HepG2 (cell line): ENCODE measurements around the gene RABL6. TPM values are rescaled to one million over a fixed set of nuclear protein-coding genes. Genes with fewer than 3 reads are reported as not detected.

Source experiments
- AKAP8 ChIP-seq: sonication (generic); formaldehyde crosslinking; IDR thresholded peaks from 2 replicates; pipeline ENCODE4 v1.5.1; 2020; ENCODE audit warnings: mild to moderate bottlenecking, missing genetic modification reagents
- ARID4A ChIP-seq: sonication (generic); formaldehyde crosslinking; IDR thresholded peaks from 2 replicates; pipeline ENCODE4 v1.5.0; 2020; ENCODE audit warnings: mild to moderate bottlenecking, missing genetic modification reagents, borderline replicate concordance
- ATF6 ChIP-seq: sonication (generic); formaldehyde crosslinking; conservative IDR thresholded peaks from 2 replicates; pipeline ENCODE4 v1.4.0; 2020; ENCODE audit warnings: missing genetic modification reagents
- E2F5 ChIP-seq: sonication (generic); formaldehyde crosslinking; conservative IDR thresholded peaks from 2 replicates; pipeline ENCODE4 v1.4.0; 2020; ENCODE audit warnings: missing genetic modification reagents
- FOXM1 ChIP-seq: sonication (generic); formaldehyde crosslinking; IDR thresholded peaks from 2 replicates; pipeline ENCODE4 v1.5.0; 2020; ENCODE audit warnings: missing genetic modification reagents
- GATA4 ChIP-seq: sonication (generic); IDR thresholded peaks from 2 replicates; pipeline ENCODE4 v1.6.1; 2016; ENCODE audit warnings: antibody characterized with exemption, low read depth, borderline replicate concordance
- ONECUT2 ChIP-seq: sonication (generic); formaldehyde crosslinking; IDR thresholded peaks from 2 replicates; pipeline ENCODE4 v1.4.0; 2020; ENCODE audit warnings: missing genetic modification reagents
- PAF1 ChIP-seq: IDR thresholded peaks from 2 replicates; pipeline ENCODE4 v1.6.1; 2016; ENCODE audit warnings: missing genetic modification reagents, missing compliant biosample characterization
- SALL1 ChIP-seq: sonication (generic); formaldehyde crosslinking; IDR thresholded peaks from 2 replicates; pipeline ENCODE4 v1.8.0; 2022; ENCODE audit warnings: mild to moderate bottlenecking, missing genetic modification reagents
- SAP130 ChIP-seq: IDR thresholded peaks from 2 replicates; pipeline ENCODE4 v1.6.1; 2016; ENCODE audit warnings: low read depth
- SIN3B ChIP-seq: fragments of 150-350 bp; IDR thresholded peaks from 2 replicates; pipeline ENCODE4 v1.6.1; 2014; ENCODE audit warnings: low read length
- TCF12 ChIP-seq, 2 experiments: fragments of 450-650 bp in 1 of 2; sonication (generic) in 1 of 2; formaldehyde crosslinking in 1 of 2; IDR thresholded peaks; 2 replicates each; pipeline versions ENCODE4 v1.6.1 to v1.8.0; 2017 to 2022; ENCODE audit warnings: antibody characterized with exemption in 1 of 2, mild to moderate bottlenecking in 1 of 2, missing genetic modification reagents in 1 of 2, moderate library complexity in 1 of 2
- YEATS4 ChIP-seq: sonication (generic); formaldehyde crosslinking; IDR thresholded peaks from 2 replicates; pipeline ENCODE4 v1.4.0; 2020; ENCODE audit warnings: missing genetic modification reagents, borderline replicate concordance
- ZBTB14 ChIP-seq: sonication (generic); formaldehyde crosslinking; IDR thresholded peaks from 2 replicates; pipeline ENCODE4 v1.4.0; 2020; ENCODE audit warnings: missing genetic modification reagents
- ZBTB34 ChIP-seq: sonication (generic); formaldehyde crosslinking; IDR thresholded peaks from 2 replicates; pipeline ENCODE4 v1.8.0; 2022; ENCODE audit warnings: mild to moderate bottlenecking, missing genetic modification reagents
- ZFP36L2 ChIP-seq: sonication (generic); formaldehyde crosslinking; IDR thresholded peaks from 2 replicates; pipeline ENCODE4 v1.4.0; 2020; ENCODE audit warnings: missing genetic modification reagents
- ZFP41 ChIP-seq: sonication (generic); formaldehyde crosslinking; IDR thresholded peaks from 2 replicates; pipeline ENCODE4 v1.4.0; 2020; ENCODE audit warnings: mild to moderate bottlenecking, missing genetic modification reagents, borderline replicate concordance
- ZNF501 ChIP-seq: sonication (generic); formaldehyde crosslinking; IDR thresholded peaks from 2 replicates; pipeline ENCODE4 v1.5.1; 2020; ENCODE audit warnings: mild to moderate bottlenecking, moderate library complexity, missing genetic modification reagents
- ZNF83 ChIP-seq: sonication (generic); formaldehyde crosslinking; IDR thresholded peaks from 2 replicates; pipeline ENCODE4 v1.4.0; 2020; ENCODE audit warnings: missing genetic modification reagents, mild to moderate bottlenecking, borderline replicate concordance
- ZSCAN29 ChIP-seq: sonication (generic); formaldehyde crosslinking; conservative IDR thresholded peaks from 2 replicates; pipeline ENCODE4 v1.4.0; 2020; ENCODE audit warnings: mild to moderate bottlenecking, missing genetic modification reagents
- polyA plus RNA-seq, 8 experiments: library from polyadenylated mRNA; depleted of rRNA in 3 of 8; stranded (reverse) in 7 of 8; unstranded in 1 of 8; fragments of >200 nt; fragmentation: Illumina TruSeq in 4 of 8; extraction: Trizol in 4 of 8; gene quantifications; 2 replicates each; pipeline versions ENCODE4 v1.2.1 to v1.2.3, GENCODE V29; 2011 to 2016; ENCODE audit warnings: low read depth in 4 of 8, missing spikeins in 1 of 8, mixed read lengths in 1 of 8; ENCODE audit not compliant: insufficient read depth in 1 of 8
- total RNA-seq, 5 experiments: library from RNA; depleted of rRNA; stranded (reverse); fragments of >200 nt; fragmentation: Illumina TruSeq; extraction: Trizol; gene quantifications; 2 replicates each; pipeline ENCODE4 v1.2.3, GENCODE V29; 2016; ENCODE audit warnings: low read depth in 1 of 5

The RABL6 gene
- total and polyA plus RNA-seq, 2 of the 13 experiments (the other 11 are each of a cell fraction or from before 2014, with no cell fraction given): 81.5 to 125 TPM

- TF ChIP-seq YEATS4 (CRISPR knock-in tag) (peak; percentile 76; the same call in 1 of the 2 replicates), SAP130 (peak; percentile 96), ZBTB14 (CRISPR knock-in tag) (no peak), E2F5 (CRISPR knock-in tag) (no peak), ZFP41 (CRISPR knock-in tag) (no peak), PAF1 (CRISPR knock-in tag) (0 out of 2 replicates have a peak, but pooled peaks have one; percentile 27), TCF12 (IDR thresholded peaks at IDR 0.05) (no peak), TCF12 (CRISPR knock-in tag; IDR thresholded peaks at IDR 0.05) (peak; percentile 84), ZNF501 (CRISPR knock-in tag) (peak; percentile 83), SIN3B (no peak), ZSCAN29 (CRISPR knock-in tag) (peak; percentile 71; the same call in 1 of the 2 replicates), ZNF83 (CRISPR knock-in tag) (no peak), GATA4 (peak; percentile 64; the same call in 1 of the 2 replicates), FOXM1 (no peak), ONECUT2 (CRISPR knock-in tag) (no peak), ZBTB34 (CRISPR knock-in tag) (peak; percentile 84), ARID4A (CRISPR knock-in tag) (peak; percentile 38), ATF6 (no peak), SALL1 (CRISPR knock-in tag) (peak; percentile 84), ZFP36L2 (CRISPR knock-in tag) (no peak), AKAP8 (CRISPR knock-in tag) (peak; percentile 100)
Measured at GRCh38 chr9:136799079-136799853, 8.5 kb upstream of the RABL6 start (continued).
